Peyer's patch (tissue), 4 donors: Measurements from ENCODE around the gene SMIM38.

Experiments
- POLR2A ChIP-seq, 2 donors: fragments of 450-650 bp; IDR thresholded peaks; one replicate each; pipeline ENCODE4 v1.5.1; 2017; ENCODE audit warnings: antibody characterized with exemption in 2 of 2, mild to moderate bottlenecking in 2 of 2, moderate library complexity in 2 of 2
- TF ChIP-seq, protein P1 (sequence below), 6 experiments: fragments of 450-650 bp in 4 of 6; fragments of 200-600 bp in 2 of 6; sonication (generic) in 1 of 6; IDR thresholded peaks; one replicate each; pipeline ENCODE4 v1.5.1; 2017 to 2019; ENCODE audit warnings: antibody characterized with exemption in 6 of 6, mild to moderate bottlenecking in 3 of 6, moderate library complexity in 1 of 6

DNA sequence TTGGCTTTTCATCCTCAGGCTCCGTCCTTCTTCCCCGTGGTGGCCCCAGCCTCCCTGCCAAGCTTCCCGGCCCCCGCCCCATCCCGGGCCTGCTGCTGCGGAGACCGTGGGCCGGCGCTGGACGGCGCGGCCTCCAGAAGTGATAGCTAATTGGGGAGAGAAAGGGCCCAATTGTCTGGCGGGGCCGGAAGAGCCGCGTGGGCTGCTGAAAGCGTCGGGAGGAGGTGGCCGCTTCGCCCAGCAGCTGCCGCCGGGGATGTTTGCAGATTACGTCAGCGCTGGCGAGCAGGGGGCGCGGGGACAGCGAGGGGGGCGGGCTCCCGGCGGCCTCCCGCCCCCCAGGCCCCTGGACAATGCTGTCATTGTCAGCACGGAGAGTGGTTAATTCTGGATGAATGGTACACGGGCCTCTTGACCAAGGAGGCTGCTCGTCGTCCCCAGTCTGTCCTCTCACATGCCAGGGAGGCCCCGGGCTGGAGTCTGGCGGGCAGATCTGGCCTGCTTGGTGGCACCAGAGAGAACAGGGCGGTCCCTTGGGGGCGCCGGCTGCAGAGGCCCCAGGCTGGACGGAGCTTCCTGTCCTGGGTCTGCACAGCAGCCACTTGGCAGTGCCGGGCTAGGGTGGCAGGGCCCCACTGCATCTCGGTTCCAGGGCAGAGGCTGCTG lies 1.6 kb downstream of the SMIM38 start:
- TF ChIP-seq POLR2A (IDR thresholded peaks at IDR 0.05) = no peak
- TF ChIP-seq, protein P1, sequence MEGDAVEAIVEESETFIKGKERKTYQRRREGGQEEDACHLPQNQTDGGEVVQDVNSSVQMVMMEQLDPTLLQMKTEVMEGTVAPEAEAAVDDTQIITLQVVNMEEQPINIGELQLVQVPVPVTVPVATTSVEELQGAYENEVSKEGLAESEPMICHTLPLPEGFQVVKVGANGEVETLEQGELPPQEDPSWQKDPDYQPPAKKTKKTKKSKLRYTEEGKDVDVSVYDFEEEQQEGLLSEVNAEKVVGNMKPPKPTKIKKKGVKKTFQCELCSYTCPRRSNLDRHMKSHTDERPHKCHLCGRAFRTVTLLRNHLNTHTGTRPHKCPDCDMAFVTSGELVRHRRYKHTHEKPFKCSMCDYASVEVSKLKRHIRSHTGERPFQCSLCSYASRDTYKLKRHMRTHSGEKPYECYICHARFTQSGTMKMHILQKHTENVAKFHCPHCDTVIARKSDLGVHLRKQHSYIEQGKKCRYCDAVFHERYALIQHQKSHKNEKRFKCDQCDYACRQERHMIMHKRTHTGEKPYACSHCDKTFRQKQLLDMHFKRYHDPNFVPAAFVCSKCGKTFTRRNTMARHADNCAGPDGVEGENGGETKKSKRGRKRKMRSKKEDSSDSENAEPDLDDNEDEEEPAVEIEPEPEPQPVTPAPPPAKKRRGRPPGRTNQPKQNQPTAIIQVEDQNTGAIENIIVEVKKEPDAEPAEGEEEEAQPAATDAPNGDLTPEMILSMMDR (IDR thresholded peaks at IDR 0.05) = no peak
